Fibroblast of gingiva (primary cell): ENCODE data around the gene FAM131B.
A peak's percentile ranks its signal among the peaks of the same experiment; 100 is the strongest.

Experiments used
- DNase-seq: peaks from one replicate; pipeline ENCODE4 v3.0.0-alpha.2; 2011; ENCODE audit warnings: low read depth

The FAM131B gene

GRCh38 chr7:143356414-143357050 lies 6.0 kb downstream of the FAM131B start:
- DNase-seq: no peak

- no peak for DNase-seq
Observed at GRCh38 chr7:143355450-143356385, 6.8 kb downstream of the FAM131B start.

- no peak for DNase-seq
Observed at GRCh38 chr7:143354965-143355364, 7.5 kb downstream of the FAM131B start.

- DNase-seq: no peak
Observed at GRCh38 chr7:143354376-143354775, 8.1 kb downstream of the FAM131B start.

GRCh38 chr7:143352531-143353002 lies 9.9 kb downstream of the FAM131B start:
- DNase-seq: no peak

GRCh38 chr7:143351574-143351973 lies 10.9 kb downstream of the FAM131B start:
- DNase-seq: no peak

GRCh38 chr7:143351060-143351459 lies 11.5 kb downstream of the FAM131B start:
- no peak for DNase-seq

GRCh38 chr7:143347950-143348349 lies 14.6 kb downstream of the FAM131B start:
- DNase-seq: no peak

- no peak for DNase-seq
Observed at GRCh38 chr7:143346018-143346417, 16.5 kb downstream of the FAM131B start.

- DNase-seq: peak; percentile 8
Observed at GRCh38 chr7:143345428-143345900, 17.0 kb downstream of the FAM131B start.

- DNase-seq: no peak
Observed at GRCh38 chr7:143343596-143343995, 18.9 kb downstream of the FAM131B start.

- DNase-seq: no peak
Observed at GRCh38 chr7:143341842-143342241, 20.7 kb downstream of the FAM131B start.

GRCh38 chr7:143337216-143337615 lies 25.3 kb downstream of the FAM131B start:
- DNase-seq: no peak

GRCh38 chr7:143334244-143334643 lies 28.3 kb downstream of the FAM131B start:
- DNase-seq: no peak

GRCh38 chr7:143331179-143331801 lies 31.2 kb downstream of the FAM131B start:
- peak; percentile 91 for DNase-seq

- no peak for DNase-seq
Observed at GRCh38 chr7:143329471-143330170, 32.9 kb downstream of the FAM131B start.

GRCh38 chr7:143327903-143328302 lies 34.6 kb downstream of the FAM131B start:
- no peak for DNase-seq

- peak; percentile 62 for DNase-seq
Observed at GRCh38 chr7:143325240-143325639, 37.3 kb downstream of the FAM131B start.

- no peak for DNase-seq
Observed at GRCh38 chr7:143323653-143324052, 38.9 kb downstream of the FAM131B start.

- no peak for DNase-seq
Observed at GRCh38 chr7:143322760-143323633, 39.5 kb downstream of the FAM131B start.

GRCh38 chr7:143321734-143322133 lies 40.8 kb downstream of the FAM131B start:
- no peak for DNase-seq
